ENCODE measurements around the gene IL17RE.
"Not testable (repeated sequence)": the region's sequence is repeated elsewhere in the genome, so short reads cannot be mapped to it uniquely, and the experiment has no call there.

The IL17RE gene

GRCh38 chr3:9883706-9884554 lies 18.7 kb upstream of the IL17RE start:
- no peak for DNase-seq

- DNase-seq, result peak; percentile 77
Measured at GRCh38 chr3:9884555-9885165, 18.0 kb upstream of the IL17RE start.

- DNase-seq, result no peak
Measured at GRCh38 chr3:9886328-9886727, 16.3 kb upstream of the IL17RE start.

- no peak for DNase-seq
Measured at GRCh38 chr3:9887480-9887879, 15.2 kb upstream of the IL17RE start.

GRCh38 chr3:9888540-9888939 lies 14.1 kb upstream of the IL17RE start:
- no peak for DNase-seq

GRCh38 chr3:9889405-9889804 lies 13.2 kb upstream of the IL17RE start:
- DNase-seq, result no peak

- DNase-seq, result peak; percentile 76
Measured at GRCh38 chr3:9890249-9891071, 12.2 kb upstream of the IL17RE start, which contains the start of gene JAGN1. TSS of gene JAGN1 (plus strand) at chr3:9890610. CDS start at chr3:9890723, 113 bp downstream.

GRCh38 chr3:9891072-9891622 lies 11.5 kb upstream of the IL17RE start:
- DNase-seq, result no peak

- no peak for DNase-seq
Measured at GRCh38 chr3:9893739-9894138, 8.9 kb upstream of the IL17RE start.

GRCh38 chr3:9895715-9896114 lies 6.9 kb upstream of the IL17RE start:
- DNase-seq, result not testable (repeated sequence)

GRCh38 chr3:9896755-9897407 lies 5.8 kb upstream of the IL17RE start:
- not testable (repeated sequence) for DNase-seq

- no peak for DNase-seq
Measured at GRCh38 chr3:9897408-9898372, 5.0 kb upstream of the IL17RE start.

- DNase-seq, result no peak
Measured at GRCh38 chr3:9898467-9899241, 4.0 kb upstream of the IL17RE start.

- no peak for DNase-seq
Measured at GRCh38 chr3:9899289-9899791, 3.3 kb upstream of the IL17RE start.

- not testable (repeated sequence) for DNase-seq
Measured at GRCh38 chr3:9900965-9901415, 1.7 kb upstream of the IL17RE start.

- DNase-seq, result no peak
Measured at GRCh38 chr3:9901967-9902366, 681 bp upstream of the IL17RE start.

- DNase-seq, result no peak
Measured at GRCh38 chr3:9903238-9903624, 583 bp downstream of the IL17RE start.

- DNase-seq, result no peak
Measured at GRCh38 chr3:9903904-9904303, 1.3 kb downstream of the IL17RE start.

- no peak for DNase-seq
Measured at GRCh38 chr3:9906480-9906879, 3.8 kb downstream of the IL17RE start.

GRCh38 chr3:9908286-9908685 lies 5.6 kb downstream of the IL17RE start:
- DNase-seq, result no peak
